HL-60/S4 treated with phorbol 12-myristate 13-acetate at 8.2 ng/mL for 4 days and 3 days (cell line): ENCODE data around the gene CHD8.
"Not testable (repeated sequence)": the region's sequence is repeated elsewhere in the genome, so short reads cannot be mapped to it uniquely, and the experiment has no call there.

ENCODE experiments used
- in situ Hi-C: fragments of 300-500 bp; cut with MboI; formaldehyde crosslinking; loops from 2 replicates; pipeline ENCODE4 v1.15.0; 2022; ENCODE audit warnings: low sequenced_read_pairs

Gene CHD8

GRCh38 chr14:21455912-21456667 is at the start of gene CHD8:
Gene CHD8, minus strand, starts transcription at chr14:21456123. Its CDS starts 24,480 bp downstream, at chr14:21431643.
- in situ Hi-C loops: no loop called here

GRCh38 chr14:21505012-21505553 is 49.2 kb upstream of the CHD8 start:
- in situ Hi-C loops: no loop called here

- in situ Hi-C loops: no loop called here
Measured at GRCh38 chr14:21503376-21503775, 47.5 kb upstream of the CHD8 start.

GRCh38 chr14:21501568-21501967 is 45.6 kb upstream of the CHD8 start:
- in situ Hi-C loops: no loop called here

GRCh38 chr14:21498540-21499526 is 42.9 kb upstream of the CHD8 start:
- in situ Hi-C loops: no loop called here

- in situ Hi-C loops: no loop called here
Measured at GRCh38 chr14:21496453-21496852, 40.5 kb upstream of the CHD8 start.

- in situ Hi-C loops: no loop called here
Measured at GRCh38 chr14:21494902-21495762, 39.2 kb upstream of the CHD8 start.

GRCh38 chr14:21486640-21487087 is 30.7 kb upstream of the CHD8 start:
- in situ Hi-C loops: no loop called here

GRCh38 chr14:21476925-21477681 is 21.2 kb upstream of the CHD8 start, which contains the start of the genes RAB2B and TOX4:
Gene RAB2B, minus strand, starts transcription at chr14:21476959. Its CDS starts 87 bp downstream, at chr14:21476872.
Gene TOX4, plus strand, starts transcription at chr14:21477195. Its CDS starts 84 bp downstream, at chr14:21477279.
- in situ Hi-C loops: no loop called here

- in situ Hi-C loops: no loop called here
Measured at GRCh38 chr14:21476523-21476924, 20.6 kb upstream of the CHD8 start.

- in situ Hi-C loops: no loop called here
Measured at GRCh38 chr14:21475767-21476522, 20.0 kb upstream of the CHD8 start.

- in situ Hi-C loops: no loop called here
Measured at GRCh38 chr14:21467616-21468015, 11.7 kb upstream of the CHD8 start.

GRCh38 chr14:21455592-21455911 is 371 bp downstream of the CHD8 start:
- in situ Hi-C loops: no loop called here

- in situ Hi-C loops: no loop called here
Measured at GRCh38 chr14:21454843-21455544, 929 bp downstream of the CHD8 start.

- in situ Hi-C loops: no loop called here
Measured at GRCh38 chr14:21449899-21450216, 6.1 kb downstream of the CHD8 start.

- in situ Hi-C loops: not testable (repeated sequence)
Measured at GRCh38 chr14:21442657-21443056, 13.3 kb downstream of the CHD8 start.

- in situ Hi-C loops: no loop called here
Measured at GRCh38 chr14:21440859-21441258, 15.1 kb downstream of the CHD8 start.

GRCh38 chr14:21437063-21437901 is 18.6 kb downstream of the CHD8 start:
- in situ Hi-C loops: no loop called here
